AG08395 (cell line): ENCODE data around the gene MTSS2.

Source experiments
- DNase-seq: peaks from one replicate; pipeline ENCODE4 v3.0.0; 2012; ENCODE audit warnings: mixed read lengths, low spot score

MTSS2 gene, protein sequence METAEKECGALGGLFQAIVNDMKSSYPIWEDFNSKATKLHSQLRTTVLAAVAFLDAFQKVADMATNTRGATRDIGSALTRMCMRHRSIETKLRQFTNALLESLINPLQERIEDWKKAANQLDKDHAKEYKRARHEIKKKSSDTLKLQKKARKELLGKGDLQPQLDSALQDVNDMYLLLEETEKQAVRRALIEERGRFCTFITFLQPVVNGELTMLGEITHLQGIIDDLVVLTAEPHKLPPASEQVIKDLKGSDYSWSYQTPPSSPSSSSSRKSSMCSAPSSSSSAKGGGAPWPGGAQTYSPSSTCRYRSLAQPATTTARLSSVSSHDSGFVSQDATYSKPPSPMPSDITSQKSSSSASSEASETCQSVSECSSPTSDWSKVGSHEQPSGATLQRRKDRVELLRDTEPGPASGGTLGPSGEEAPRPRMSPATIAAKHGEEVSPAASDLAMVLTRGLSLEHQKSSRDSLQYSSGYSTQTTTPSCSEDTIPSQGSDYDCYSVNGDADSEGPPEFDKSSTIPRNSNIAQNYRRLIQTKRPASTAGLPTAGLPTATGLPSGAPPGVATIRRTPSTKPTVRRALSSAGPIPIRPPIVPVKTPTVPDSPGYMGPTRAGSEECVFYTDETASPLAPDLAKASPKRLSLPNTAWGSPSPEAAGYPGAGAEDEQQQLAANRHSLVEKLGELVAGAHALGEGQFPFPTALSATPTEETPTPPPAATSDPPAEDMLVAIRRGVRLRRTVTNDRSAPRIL

DNA sequence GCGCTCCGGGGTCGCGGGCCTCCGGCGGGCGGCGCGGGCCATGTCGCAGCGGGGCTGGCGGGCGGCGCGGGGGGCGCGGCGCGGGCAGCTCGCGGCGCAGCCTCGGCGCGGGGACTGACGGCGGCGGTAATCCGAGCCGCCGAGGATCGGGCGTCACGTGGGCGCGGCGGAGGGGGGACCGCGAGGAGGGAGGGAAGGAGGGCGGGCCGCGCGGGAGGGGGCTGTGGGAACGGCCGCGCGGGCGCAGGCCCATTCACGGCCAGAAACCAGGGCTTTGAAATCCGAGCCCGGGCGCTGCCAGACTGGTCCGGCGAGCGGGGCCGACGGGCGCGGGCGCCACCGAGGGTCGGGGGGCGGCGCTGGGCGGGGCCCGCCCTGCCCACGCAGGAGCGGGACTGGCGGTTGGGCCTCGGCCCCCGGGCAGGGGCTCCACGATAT is at the start of gene MTSS2:
MTSS2 (minus strand) TSS at position 116 of the 438 bp plus-strand sequence. CDS start 262 bp downstream, outside the sequence.
- peak; percentile 93 for DNase-seq

DNA sequence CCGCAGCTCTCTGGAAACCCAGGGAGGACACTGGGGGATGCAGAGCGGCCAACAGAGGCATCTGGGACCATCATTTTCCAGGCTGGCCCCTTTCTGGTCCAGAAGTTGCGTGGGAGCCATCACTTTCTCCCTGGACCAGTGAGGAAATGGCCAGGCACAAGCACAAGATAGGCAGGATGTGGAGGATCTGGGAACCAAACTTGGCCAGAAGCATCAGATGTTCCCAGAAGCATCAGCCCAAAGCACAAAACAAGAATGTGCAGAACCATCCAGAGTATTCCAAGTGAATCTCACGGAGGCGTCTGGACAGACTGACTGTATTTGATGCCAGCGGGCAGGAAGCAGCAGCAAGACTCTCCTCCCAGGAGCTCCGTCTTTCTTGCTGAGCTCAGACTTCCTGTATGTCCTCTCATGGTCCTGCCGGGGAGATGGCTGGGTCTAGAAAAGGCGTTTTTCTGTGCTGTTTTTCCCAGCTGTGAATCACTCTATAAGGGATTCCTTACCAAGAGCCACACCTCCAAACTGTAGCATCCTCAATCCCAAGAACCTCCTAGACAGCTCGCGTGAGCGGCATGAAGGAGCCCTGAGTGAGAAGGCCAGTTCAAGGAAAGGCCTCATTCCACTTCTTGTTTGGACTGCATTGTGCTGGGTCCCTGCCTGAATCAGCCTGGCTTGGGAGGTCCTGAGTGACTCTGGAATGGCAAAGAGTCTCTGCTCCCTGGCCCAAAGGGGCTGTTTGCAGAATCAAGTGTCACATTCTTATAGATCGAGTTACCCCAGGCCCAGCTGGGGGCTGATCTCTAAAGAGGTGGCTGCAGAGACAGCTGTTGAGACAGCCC is 49.5 kb upstream of the MTSS2 start:
- peak; percentile 89 for DNase-seq

DNA sequence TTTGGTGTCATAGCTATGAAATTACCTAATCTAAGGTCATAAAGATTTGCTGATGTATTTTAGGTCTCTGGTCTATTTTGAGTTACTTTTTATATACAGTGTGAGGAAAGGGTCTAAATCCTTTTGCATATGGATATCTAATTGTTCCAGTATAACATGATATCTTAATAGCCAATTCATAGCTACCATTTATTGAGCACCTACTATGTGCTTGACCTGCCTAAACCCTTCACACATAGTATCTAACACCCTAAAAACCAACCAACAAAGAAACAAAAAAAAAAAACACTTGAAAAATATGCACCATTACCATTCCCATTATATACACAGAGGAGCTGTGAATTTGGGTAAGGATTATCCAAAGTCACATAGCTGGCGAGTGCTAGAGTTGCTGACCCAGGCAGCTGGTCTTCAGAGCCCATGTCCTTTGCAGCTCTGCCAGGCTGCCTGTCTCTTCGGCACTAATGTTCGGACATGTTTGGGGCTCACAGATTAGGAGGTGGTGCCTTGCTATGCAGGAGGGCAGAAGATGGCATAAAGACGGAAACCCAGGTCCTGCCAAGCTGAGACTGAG is 48.8 kb upstream of the MTSS2 start:
- no peak for DNase-seq

DNA sequence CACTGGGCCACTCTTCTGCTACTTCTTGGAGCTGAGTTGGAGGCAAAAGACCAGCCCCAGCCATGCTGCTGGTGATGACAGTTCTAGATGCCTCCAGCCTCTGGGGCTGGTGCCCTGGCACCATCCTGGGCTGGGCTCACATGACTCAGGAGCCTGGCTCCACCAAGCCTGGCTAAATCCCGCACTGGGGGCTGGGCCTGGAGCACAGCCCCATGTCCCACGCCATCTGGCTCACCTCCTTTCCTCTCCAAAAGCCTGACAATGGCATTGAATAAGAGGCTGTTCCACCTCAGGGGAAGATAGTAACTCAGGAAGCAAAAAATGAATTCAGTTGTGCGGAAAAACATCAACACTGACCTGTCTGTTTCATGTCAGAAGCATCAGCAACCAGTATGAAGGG is 45.1 kb upstream of the MTSS2 start:
- no peak for DNase-seq

DNA sequence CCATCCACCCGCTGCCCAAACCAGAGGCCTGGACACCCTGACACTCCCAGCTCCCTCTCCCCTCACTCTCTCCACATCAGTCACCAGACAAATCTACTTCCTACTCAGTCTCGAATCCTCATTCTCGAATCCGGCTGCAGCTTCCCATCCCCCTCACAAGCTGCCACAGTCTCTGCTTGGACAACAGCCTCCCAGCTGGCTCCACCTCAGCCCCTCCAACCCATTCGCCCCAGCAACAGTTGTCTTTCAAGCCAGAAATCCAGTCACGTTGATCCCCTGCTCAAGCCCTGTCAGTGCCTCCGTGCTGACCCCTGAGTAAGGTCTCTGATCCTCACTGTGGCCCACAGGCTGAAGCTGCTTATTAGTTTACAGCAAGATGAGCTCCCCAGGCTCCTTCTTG is 44.2 kb upstream of the MTSS2 start:
- DNase-seq = no peak

DNA sequence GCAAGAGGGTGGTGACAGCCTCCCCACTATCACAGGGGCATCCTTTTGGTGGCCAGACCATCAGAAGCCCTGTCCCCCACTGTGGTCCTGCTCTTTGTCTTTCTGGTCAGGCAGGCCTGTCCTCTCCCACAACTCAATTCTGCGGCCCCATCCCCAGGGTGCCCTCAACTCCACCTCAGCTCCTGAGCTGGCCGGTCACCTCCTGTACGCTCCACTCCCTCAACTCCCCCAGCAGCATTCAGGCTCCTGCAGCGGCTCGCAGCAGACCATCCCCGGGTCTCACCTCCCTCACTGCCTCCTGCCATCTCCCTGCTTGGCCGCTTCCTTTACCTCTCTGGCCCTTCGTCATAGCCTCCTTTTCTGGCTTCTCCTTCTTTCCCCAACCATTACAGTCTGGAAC is 43.4 kb upstream of the MTSS2 start:
- DNase-seq = no peak

DNA sequence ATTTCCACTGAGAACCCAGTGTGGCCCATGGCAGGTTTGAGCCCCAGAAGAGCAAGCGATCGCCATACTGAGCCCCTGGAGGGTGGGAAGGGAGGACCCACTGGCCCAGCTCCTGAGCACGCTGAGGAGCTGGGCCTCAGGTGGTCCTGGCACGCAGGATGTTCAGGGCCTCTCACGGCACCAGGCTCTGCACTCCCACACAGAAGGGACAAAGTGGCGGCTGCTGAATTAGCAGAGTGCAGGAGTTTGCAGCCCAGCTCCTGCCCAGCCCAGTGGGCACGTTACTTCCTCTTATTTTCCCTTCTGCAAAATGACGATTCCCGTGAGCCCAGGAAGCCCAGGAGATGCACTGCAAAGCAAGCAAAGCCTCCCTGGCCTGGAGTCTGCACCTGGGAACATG is 42.3 kb upstream of the MTSS2 start:
- no peak for DNase-seq

DNA sequence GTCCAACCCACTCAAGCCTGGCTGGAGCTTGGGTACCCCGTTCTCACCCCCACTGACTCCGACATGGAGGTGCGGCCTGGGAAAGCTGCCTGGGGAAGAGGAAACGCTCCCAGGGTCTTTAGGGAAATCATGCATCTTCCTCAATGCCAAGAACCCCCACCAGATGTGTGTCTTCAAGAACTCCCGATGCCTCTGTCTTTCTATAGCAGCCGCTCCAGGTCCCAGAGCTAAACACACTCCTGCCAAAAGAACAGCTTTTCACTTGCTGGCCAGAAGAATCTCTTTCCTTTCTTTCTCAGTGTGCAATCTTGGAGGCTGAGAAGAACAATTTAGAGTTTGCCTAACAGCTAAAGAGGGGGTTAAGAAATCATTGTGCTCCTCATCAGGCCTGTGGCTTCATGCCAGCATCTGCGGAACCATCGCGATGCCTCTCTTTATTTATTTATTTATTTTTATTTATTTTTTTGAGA is 41.1 kb upstream of the MTSS2 start:
- DNase-seq = no peak

DNA sequence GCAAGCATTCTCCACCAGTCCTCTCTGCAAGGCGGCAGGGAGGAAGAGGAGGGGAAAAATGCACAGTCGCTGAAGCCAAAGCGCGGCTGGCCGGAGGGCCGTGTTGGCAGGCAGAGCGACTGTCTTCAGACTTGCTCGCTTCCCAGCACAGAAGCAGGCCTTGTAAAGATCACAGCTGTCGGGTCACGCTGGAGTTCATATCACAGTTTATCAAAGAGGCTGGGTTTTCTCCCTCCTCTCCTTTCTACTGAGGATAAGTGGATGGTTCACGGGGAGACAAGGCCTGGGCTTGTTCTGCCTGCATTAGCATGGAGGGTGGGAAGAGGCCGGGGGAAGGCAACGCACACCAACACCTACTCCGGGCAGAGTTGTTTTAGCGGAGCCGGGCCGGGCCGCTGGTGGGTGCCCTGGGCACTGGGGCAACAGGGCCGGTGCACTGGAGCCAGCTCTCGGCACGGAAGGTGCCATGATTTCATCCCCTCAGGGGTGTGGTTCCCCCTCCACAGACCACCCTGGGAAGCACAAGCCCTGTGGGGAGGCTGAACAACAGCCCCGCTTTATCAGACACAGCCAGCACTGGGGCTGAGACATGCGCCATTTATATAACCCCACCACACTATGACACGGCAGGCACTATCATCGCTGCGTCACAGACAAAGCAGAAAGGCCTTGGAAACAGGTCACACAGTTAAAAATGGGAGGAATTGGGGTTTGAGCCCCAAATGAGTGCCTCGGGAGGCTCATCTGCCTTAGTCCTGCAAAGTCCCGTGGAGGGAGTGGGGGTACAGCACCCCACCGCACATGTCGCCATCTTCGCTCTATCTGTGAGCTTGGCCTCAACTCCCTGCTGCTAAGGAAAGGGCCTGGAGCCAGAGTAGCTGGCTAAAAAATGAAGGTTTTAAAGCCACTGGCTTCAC is 40.3 kb upstream of the MTSS2 start:
- no peak for DNase-seq

DNA sequence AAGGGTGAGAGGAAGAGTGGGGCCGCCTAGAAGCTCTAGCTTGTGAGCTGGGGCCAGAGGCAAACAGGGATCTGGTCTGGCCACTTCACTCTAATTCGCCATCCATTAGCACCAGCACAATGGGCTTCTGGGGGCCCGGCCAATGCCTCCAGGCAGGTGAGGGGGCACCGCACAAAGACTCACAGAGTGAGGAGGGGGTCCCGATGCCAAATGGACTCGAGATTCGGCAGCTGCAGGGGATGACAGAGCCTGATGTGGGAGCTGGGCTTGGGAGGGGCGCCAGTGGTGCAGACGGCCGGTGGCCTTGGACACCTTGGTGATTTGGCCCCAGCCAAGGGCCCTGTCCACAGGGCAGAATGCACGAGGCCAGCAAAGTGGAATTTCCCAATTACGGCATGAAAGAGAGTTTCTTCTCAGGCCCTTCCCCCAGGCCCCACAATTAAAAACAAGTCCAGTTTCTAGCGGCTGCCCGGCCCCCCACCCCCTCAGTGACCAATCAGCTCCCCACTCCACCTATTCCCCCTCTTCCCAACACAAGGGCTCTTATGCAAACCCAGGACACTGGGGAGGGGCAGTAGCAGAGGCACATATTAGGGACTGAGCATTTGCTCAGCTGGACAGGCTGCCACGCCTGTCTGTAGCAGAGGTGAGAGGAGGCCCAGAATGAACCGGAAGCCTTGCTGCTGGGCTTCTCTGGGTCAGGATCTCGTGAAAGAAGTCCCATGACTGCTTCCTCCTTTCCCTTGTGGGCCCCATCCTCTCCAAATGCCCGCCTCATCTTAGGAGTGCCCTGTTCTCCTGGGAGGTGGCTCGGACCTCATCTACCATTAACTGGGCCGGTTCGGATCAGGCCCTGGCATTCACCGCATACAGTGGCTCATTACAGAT is 39.4 kb upstream of the MTSS2 start:
- DNase-seq = no peak

DNA sequence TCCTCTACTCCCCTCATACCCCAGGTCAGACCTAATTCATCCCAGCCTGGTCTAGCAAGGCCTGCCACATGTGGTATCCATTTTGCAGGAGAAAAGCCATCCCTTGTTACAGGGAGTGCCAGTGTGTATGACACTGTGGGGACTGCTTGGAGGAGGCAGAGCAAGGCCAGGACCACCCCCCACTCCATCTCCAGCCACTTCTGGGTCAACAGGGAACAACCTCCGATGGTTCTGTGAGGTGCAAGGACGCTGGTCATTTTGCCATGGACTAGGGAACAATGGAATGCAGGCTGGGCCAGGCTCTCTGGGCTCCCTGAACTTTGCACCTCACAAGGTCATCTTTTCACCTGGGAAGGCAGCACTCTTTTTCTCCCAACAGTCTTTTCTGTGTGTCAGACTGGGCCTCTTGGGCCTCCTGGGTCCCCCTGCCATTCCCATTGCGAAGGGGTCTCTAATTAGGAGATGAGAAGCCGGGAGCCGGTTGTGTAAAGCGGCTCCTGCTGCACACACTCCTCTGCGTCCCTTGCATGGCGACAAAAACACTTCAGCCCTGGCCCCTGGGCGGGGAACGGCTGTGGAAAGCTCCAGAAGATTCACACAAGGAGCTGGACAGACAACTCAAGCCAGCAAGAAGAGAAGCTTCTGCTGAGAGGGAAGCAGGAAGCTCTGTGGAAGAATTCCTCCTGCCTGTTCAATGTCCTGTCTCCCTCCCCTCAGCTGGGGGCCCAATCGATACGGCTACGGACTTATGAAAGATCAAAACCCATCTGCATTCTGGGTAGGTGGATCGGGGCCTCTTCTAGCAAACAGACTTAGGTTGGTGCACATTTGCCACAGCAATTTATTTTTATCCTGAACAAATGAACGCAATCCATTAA is 38.5 kb upstream of the MTSS2 start:
- DNase-seq = no peak

DNA sequence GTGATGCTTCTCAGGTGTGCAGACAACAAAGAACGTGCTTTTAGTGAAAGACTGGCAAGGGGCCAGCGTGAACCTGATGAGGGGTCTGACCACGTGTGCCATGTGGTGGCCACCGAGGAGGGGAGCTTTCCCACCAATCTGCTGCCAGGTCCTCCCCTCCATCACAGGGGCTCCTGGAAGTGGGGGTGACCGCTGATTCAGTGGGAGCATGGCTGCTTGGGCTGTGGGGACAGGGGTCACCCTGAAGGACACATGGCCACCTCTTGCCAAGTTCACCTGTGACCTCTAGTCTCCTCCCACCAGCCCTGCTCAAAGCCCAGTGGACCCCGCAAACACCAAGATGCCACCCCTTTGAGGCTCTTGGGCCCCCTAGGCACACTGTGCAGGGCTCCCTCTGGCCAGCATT is 37.9 kb upstream of the MTSS2 start:
- no peak for DNase-seq

DNA sequence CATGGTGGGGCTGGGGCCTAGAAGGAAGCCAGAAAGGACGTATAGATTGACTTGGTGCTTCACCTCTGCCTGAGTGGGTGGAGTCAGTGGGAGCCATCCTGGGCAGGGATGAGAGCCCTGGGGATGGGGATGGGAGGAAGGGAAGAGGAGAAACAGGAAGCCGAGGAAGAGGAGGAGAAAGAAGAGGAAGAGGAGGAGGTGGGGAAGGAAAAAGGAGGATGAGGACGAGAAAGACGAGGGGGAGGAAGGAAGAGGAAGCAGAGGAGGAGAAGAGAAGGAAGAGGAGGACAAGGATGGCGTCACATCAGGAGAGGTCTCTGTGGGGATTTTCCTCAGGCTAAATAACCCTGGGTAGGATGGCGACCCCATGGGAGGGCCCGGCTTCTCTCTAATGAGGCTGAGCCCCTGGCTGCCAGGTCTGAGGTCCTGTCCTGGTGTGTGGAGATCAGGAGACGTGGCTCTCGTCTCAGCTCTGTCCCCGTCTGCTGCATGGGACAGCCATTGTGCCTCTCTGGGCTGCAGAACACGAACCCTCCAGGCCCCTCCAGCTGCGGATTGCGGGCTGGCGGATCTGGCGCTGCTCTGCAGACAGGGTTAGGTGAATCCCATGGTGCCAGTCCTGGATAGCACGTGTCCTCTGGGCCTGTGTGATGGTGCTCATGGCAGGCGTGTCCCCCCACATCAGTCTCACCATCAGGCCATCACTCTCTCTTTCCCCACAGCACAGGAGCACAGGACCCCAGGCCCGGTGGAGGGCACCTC is 35.5 kb upstream of the MTSS2 start:
- no peak for DNase-seq

DNA sequence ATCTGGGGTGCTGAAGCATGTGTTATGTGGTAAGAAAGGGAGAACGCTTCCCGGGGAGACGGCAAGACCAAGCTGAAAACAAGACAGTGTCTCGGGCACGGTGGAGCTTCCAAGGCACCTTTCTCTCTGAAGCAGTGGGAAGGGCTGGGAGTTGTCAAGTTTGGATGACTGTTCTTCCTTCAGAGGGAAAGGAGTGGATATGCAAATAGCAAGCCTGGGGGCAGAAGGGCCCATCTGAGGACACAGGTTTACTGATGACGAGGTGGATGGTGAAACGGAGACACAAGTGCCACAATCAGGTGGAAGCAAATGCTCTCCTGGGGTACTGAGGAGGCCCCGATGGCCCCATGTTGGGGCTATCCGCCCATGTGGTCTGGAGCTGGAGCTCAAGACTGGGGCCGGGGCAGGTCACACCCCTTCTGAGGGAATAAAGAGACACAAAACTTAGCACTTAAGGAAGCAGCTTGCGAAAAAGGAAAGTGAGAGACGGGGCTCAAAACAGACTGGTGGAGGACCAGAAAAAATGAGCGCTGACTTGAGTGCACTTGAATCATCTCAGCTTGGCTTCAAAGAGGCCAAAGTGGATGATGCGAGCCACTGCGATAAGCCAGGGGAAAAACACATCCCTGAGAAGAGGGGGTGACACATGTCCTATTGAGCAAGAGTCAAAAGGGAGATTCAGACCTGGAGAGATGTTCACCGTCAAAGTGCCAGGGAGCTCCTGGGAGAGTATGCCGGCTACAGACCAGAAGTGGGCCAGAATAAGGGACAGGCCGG is 34.8 kb upstream of the MTSS2 start:
- DNase-seq = no peak

DNA sequence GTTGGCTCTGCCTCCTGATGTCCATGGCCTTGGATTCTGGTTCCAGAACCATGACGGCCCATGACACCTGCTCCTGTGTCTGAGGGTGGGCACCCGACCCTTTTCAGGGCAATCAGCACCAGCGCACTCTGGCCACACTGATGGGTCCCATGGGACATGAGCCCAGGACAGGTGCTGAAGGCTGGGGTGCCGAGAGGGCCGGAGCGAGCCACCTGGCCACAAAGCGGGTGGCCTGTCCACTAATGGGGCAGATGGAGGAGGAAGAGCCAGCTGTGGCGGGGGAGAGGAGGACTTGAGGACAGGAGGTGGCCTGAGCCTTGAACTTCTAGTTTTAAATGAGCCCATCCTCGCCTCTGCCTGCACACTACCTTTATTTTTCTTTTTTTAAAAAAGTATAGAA is 31.2 kb upstream of the MTSS2 start:
- no peak for DNase-seq

DNA sequence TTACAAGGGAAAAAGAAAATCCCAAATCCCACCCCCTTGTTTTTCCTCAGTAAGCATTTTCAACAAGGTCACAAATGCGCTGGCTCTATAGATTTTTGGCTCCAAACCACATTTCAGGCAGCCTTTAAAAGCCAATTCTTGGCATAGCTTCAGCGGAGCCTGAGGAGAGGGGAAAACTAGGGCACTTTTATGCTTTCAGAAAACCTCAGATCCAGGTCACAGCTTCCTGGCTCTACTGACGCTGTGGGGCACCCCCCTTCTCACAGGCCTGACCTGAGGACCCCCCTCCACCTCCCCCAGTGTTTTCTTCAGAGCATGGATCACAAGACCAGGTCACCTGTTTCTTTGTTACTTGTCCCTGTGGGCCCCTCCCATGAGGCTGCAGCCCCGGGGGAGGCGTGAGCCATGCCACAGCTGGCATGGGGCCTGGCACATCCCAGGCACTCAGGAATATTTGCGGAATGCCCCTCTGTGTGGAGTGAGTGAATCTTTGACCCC is 30.1 kb upstream of the MTSS2 start:
- DNase-seq = no peak
